Measurements from ENCODE around the gene PRMT2.
"Not testable (repeated sequence)": the region's sequence is repeated elsewhere in the genome, so short reads cannot be mapped to it uniquely, and the experiment has no call there.

PRMT2 gene

GRCh38 chr21:46676542-46676941 lies 41.1 kb downstream of the PRMT2 start:
- not testable (repeated sequence) for DNase-seq

DNA sequence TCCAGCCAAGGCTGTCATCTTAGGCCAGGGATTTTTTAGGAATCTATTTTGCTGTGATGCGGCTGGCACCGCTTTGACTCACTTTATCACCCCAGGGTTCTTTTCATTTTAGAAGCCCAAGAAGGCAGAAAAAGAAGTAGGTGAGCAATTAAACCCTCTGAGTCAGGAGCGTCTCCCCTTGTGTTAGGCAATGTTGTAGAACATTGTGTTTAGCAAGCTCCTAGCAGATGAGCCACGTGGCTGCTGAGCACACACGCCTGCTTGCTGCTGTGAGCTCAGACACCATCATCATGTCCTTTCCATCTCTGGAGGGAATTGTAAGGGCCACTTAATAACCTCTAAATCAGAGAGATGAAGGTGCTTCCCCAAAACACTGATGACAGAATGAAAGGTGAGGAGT lies 46.1 kb downstream of the PRMT2 start:
- not testable (repeated sequence) for DNase-seq

- DNase-seq, result not testable (repeated sequence)
Measured at GRCh38 chr21:46698652-46699051, 63.2 kb downstream of the PRMT2 start.

- not testable (repeated sequence) for DNase-seq
Measured at GRCh38 chr21:46699104-46699503, 63.6 kb downstream of the PRMT2 start.

Data from CD4-positive, alpha-beta T cell treated with Interleukin-12 subunit alpha and Interleukin-12 subunit beta, for 1 hour (primary cell).